ENCODE data around the gene RMC1.

DNA sequence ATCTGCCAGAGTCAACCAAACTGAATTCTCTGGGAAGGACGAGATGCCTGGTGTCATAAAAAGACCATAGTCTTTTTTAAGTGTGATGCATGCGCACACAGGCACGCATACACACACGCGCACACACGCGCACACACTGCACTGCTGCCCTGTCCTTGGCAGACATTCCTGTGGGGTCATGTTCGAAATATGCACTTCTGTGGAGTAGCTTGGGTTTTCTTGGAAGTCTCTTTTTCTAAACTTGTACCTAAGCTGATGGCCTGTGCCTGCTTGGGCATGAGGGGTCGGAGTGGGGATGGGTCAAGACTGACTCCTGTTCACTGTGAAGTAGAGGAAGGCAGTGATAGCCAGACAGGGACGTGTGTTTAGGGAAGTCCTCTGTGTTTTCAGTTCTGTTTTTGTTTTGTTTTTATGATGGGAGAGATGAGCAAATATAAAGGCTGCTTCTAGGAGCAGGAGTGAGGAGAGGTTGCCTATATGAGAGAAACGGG, 4.0 kb upstream of the RMC1 start:
- TF ChIP-seq, protein P1, sequence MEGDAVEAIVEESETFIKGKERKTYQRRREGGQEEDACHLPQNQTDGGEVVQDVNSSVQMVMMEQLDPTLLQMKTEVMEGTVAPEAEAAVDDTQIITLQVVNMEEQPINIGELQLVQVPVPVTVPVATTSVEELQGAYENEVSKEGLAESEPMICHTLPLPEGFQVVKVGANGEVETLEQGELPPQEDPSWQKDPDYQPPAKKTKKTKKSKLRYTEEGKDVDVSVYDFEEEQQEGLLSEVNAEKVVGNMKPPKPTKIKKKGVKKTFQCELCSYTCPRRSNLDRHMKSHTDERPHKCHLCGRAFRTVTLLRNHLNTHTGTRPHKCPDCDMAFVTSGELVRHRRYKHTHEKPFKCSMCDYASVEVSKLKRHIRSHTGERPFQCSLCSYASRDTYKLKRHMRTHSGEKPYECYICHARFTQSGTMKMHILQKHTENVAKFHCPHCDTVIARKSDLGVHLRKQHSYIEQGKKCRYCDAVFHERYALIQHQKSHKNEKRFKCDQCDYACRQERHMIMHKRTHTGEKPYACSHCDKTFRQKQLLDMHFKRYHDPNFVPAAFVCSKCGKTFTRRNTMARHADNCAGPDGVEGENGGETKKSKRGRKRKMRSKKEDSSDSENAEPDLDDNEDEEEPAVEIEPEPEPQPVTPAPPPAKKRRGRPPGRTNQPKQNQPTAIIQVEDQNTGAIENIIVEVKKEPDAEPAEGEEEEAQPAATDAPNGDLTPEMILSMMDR (IDR thresholded peaks at IDR 0.05; ENCODE audit: low read length), result no peak
- no peak for TF ChIP-seq EZH2phosphoT487 (IDR thresholded peaks at IDR 0.05; ENCODE audit: low read length)

Data from MM.1S (cell line).